Esophagus (tissue), 2 donors: ENCODE data around the gene BAZ1A. TPM values are rescaled to one million over a fixed set of nuclear protein-coding genes. Genes with fewer than 3 reads are reported as not detected.

Source experiments
- H3K27ac ChIP-seq, 2 donors: one replicate each; pipeline ENCODE4 v1.5.1; 2013; ENCODE audit warnings: low read depth in 2 of 2, mild to moderate bottlenecking in 2 of 2, inconsistent platforms in 1 of 2, low read length in 1 of 2, moderate library complexity in 1 of 2
- H3K27me3 ChIP-seq, 2 donors: one replicate each; pipeline ENCODE4 v1.6.1; 2013; ENCODE audit warnings: low read length in 2 of 2, control low read depth in 1 of 2, mild to moderate bottlenecking in 1 of 2; ENCODE audit not compliant: insufficient read depth in 2 of 2, control insufficient read depth in 1 of 2
- H3K36me3 ChIP-seq, 2 donors: one replicate each; pipeline ENCODE4 v1.6.1; 2013; ENCODE audit warnings: low read length in 1 of 2; ENCODE audit not compliant: control insufficient read depth in 2 of 2, insufficient read depth in 2 of 2
- H3K4me1 ChIP-seq, 2 donors: one replicate each; pipeline ENCODE4 v1.6.1; 2013; ENCODE audit warnings: low read length in 1 of 2; ENCODE audit not compliant: control insufficient read depth in 2 of 2, insufficient read depth in 2 of 2
- H3K4me3 ChIP-seq, 2 donors: one replicate each; pipeline ENCODE4 v1.5.1; 2013; ENCODE audit warnings: low read length in 2 of 2, mild to moderate bottlenecking in 2 of 2, low read depth in 1 of 2, moderate library complexity in 1 of 2
- H3K9me3 ChIP-seq, 2 donors: one replicate each; pipeline ENCODE4 v1.6.1; 2013; ENCODE audit warnings: mild to moderate bottlenecking in 2 of 2, low read depth in 1 of 2, low read length in 1 of 2, moderate library complexity in 1 of 2; ENCODE audit not compliant: control insufficient read depth in 2 of 2, insufficient read depth in 1 of 2
- WGBS, 2 donors: extraction: QIAGEN DNeasy Blood & Tissue Kit; methylation state at CpG; one replicate each; pipeline ENCODE4 v1.1.7; 2013; 5-methylcytosine and 5-hydroxymethylcytosine counted together
- polyA plus RNA-seq, 2 donors: library from polyadenylated mRNA; stranded (reverse); fragments of 200-250 nt; gene quantifications; one replicate each; pipeline ENCODE4 v1.2.3, GENCODE V29; 2013
- donor health status: healthy with polysubstance abuse.
- donor health status: Bipolar disorder and iron deficiency.

BAZ1A gene
- polyA plus RNA-seq, 2 donors, result 18.5 to 18.9 TPM

GRCh38 chr14:34794941-34795340 lies 80.2 kb downstream of the BAZ1A start:
- 63 to 66% methylated on average over 1 of the region's 1 CpG for WGBS, 2 donors
- Histone ChIP-seq H3K4me1 (no peaks in the 10 kb centered on the region), H3K27me3 (no peaks in the 10 kb centered on the region), H3K9me3 (no peaks in the 10 kb centered on the region), H3K27ac (no peak overlapping the region), H3K36me3 (peaks cover 5 to 18% of the 10 kb centered on the region in 2 donors), H3K4me3 (no peak overlapping the region)

- Histone ChIP-seq H3K9me3 (no peaks in the 10 kb centered on the region), H3K4me3 (no peak overlapping the region), H3K4me1 (no peaks in the 10 kb centered on the region), H3K36me3 (peaks cover 5 to 14% of the 10 kb centered on the region in 2 donors), H3K27ac (no peak overlapping the region), H3K27me3 (no peaks in the 10 kb centered on the region)
- 90 to 95% methylated on average over 2 of the region's 2 CpGs for WGBS, 2 donors
Measured at GRCh38 chr14:34794217-34794616, 80.9 kb downstream of the BAZ1A start.

GRCh38 chr14:34792598-34792997 lies 82.6 kb downstream of the BAZ1A start:
- no peaks in the 10 kb centered on the region for H3K27me3 ChIP-seq
- no peak overlapping the region for H3K27ac ChIP-seq
- WGBS, 2 donors, result 88 to 92% methylated on average over 1 of the region's 1 CpG
- H3K4me1 ChIP-seq, result no peaks in the 10 kb centered on the region
- no peak overlapping the region for H3K4me3 ChIP-seq
- H3K9me3 ChIP-seq, result no peaks in the 10 kb centered on the region
- peaks cover 5 to 6% of the 10 kb centered on the region in 2 donors for H3K36me3 ChIP-seq

- Histone ChIP-seq H3K9me3 (no peaks in the 10 kb centered on the region), H3K27me3 (no peaks in the 10 kb centered on the region), H3K4me1 (no peaks in the 10 kb centered on the region), H3K36me3 (peaks cover 0 to 2% of the 10 kb centered on the region in 2 donors), H3K27ac (no peak overlapping the region), H3K4me3 (no peak overlapping the region)
- WGBS, 2 donors, result 77 to 79% methylated on average over 3 of the region's 3 CpGs
Measured at GRCh38 chr14:34785223-34786006, 89.7 kb downstream of the BAZ1A start.

- H3K36me3 ChIP-seq, result peaks cover 0 to 2% of the 10 kb centered on the region in 2 donors
- no peak overlapping the region for H3K27ac ChIP-seq
- H3K4me1 ChIP-seq, result no peaks in the 10 kb centered on the region
- no peak overlapping the region for H3K4me3 ChIP-seq
- H3K9me3 ChIP-seq, result no peaks in the 10 kb centered on the region
- no peaks in the 10 kb centered on the region for H3K27me3 ChIP-seq
- 88 to 93% methylated on average over 2 of the region's 2 CpGs for WGBS, 2 donors
Measured at GRCh38 chr14:34782031-34782430, 93.1 kb downstream of the BAZ1A start.

- no peaks in the 10 kb centered on the region for H3K9me3 ChIP-seq
- no peaks in the 10 kb centered on the region for H3K27me3 ChIP-seq
- H3K36me3 ChIP-seq, result peaks cover 0 to 2% of the 10 kb centered on the region in 2 donors
- no peak overlapping the region for H3K27ac ChIP-seq
- H3K4me3 ChIP-seq, result no peak overlapping the region
- no peaks in the 10 kb centered on the region for H3K4me1 ChIP-seq
- WGBS, 2 donors, result 89 to 92% methylated on average over 1 of the region's 1 CpG
Measured at GRCh38 chr14:34781242-34781641, 93.9 kb downstream of the BAZ1A start.

- H3K27me3 ChIP-seq, result no peaks in the 10 kb centered on the region
- no peak overlapping the region for H3K4me3 ChIP-seq
- H3K9me3 ChIP-seq, result no peaks in the 10 kb centered on the region
- no peaks in the 10 kb centered on the region for H3K4me1 ChIP-seq
- no peak overlapping the region for H3K27ac ChIP-seq
- H3K36me3 ChIP-seq, result peaks cover 1 to 3% of the 10 kb centered on the region in 2 donors
Measured at GRCh38 chr14:34780646-34781045, 94.5 kb downstream of the BAZ1A start.

GRCh38 chr14:34778744-34779143 lies 96.4 kb downstream of the BAZ1A start:
- WGBS, 2 donors, result 97 to 100% methylated on average over 3 of the region's 3 CpGs
- Histone ChIP-seq H3K36me3 (peaks cover 0 to 3% of the 10 kb centered on the region in 2 donors), H3K4me1 (no peaks in the 10 kb centered on the region), H3K4me3 (no peak overlapping the region), H3K27ac (no peak overlapping the region), H3K27me3 (no peaks in the 10 kb centered on the region), H3K9me3 (no peaks in the 10 kb centered on the region)

GRCh38 chr14:34776611-34777010 lies 98.5 kb downstream of the BAZ1A start:
- Histone ChIP-seq H3K27me3 (no peaks in the 10 kb centered on the region), H3K9me3 (no peaks in the 10 kb centered on the region), H3K4me3 (no peak overlapping the region), H3K36me3 (peaks cover 0 to 6% of the 10 kb centered on the region in 2 donors), H3K4me1 (no peaks in the 10 kb centered on the region), H3K27ac (no peak overlapping the region)
- 91 to 94% methylated on average over 1 of the region's 1 CpG for WGBS, 2 donors

GRCh38 chr14:34775922-34776321 lies 99.2 kb downstream of the BAZ1A start:
- H3K36me3 ChIP-seq, result peaks cover 0 to 6% of the 10 kb centered on the region in 2 donors
- no peak overlapping the region for H3K4me3 ChIP-seq
- 88 to 93% methylated on average over 4 of the region's 4 CpGs for WGBS, 2 donors
- no peaks in the 10 kb centered on the region for H3K27me3 ChIP-seq
- no peaks in the 10 kb centered on the region for H3K4me1 ChIP-seq
- no peaks in the 10 kb centered on the region for H3K9me3 ChIP-seq
- no peak overlapping the region for H3K27ac ChIP-seq
